Measurements from ENCODE around the gene WDR27. TPM values are rescaled to one million over a fixed set of nuclear protein-coding genes. Genes with fewer than 3 reads are reported as not detected.

Gene WDR27
- total RNA-seq, 1 donor from 2014 or later = 24.5 TPM

GRCh38 chr6:169427856-169428255 is 274.0 kb downstream of the WDR27 start:
- Histone ChIP-seq H3K9ac (ENCODE audit: low read depth in 1 of 3, low read length in 3 of 3) (peak overlapping the region in 1 of 3 donors; percentile 38), H3K36me3 (ENCODE audit: control insufficient read depth in 3 of 3, insufficient read depth in 3 of 3, low read length in 3 of 3) (no peaks in the 10 kb centered on the region), H3K27me3 (ENCODE audit: control insufficient read depth in 3 of 3, insufficient read depth in 3 of 3, low read length in 3 of 3) (peaks cover 0 to 6% (median 3%) of the 10 kb centered on the region in 3 donors), H3K27ac (ENCODE audit: low read depth, low read length) (peak overlapping the region; percentile 56), H3K9me3 (ENCODE audit: control insufficient read depth in 3 of 3, low read length in 3 of 3) (peaks cover 7 to 12% (median 8%) of the 10 kb centered on the region in 3 donors), H3K4me3 (ENCODE audit: low read length in 3 of 3) (no peak overlapping the region), H3K4me1 (ENCODE audit: control insufficient read depth in 3 of 3, insufficient read depth in 3 of 3, low read length in 3 of 3) (peaks cover 0 to 10% (median 3%) of the 10 kb centered on the region in 3 donors)

- Histone ChIP-seq H3K9me3 (ENCODE audit: control insufficient read depth in 3 of 3, low read length in 3 of 3) (peaks cover 7 to 12% (median 8%) of the 10 kb centered on the region in 3 donors), H3K4me1 (ENCODE audit: control insufficient read depth in 3 of 3, insufficient read depth in 3 of 3, low read length in 3 of 3) (peaks cover 0 to 10% (median 3%) of the 10 kb centered on the region in 3 donors), H3K36me3 (ENCODE audit: control insufficient read depth in 3 of 3, insufficient read depth in 3 of 3, low read length in 3 of 3) (no peaks in the 10 kb centered on the region), H3K27ac (ENCODE audit: low read depth, low read length) (no peak overlapping the region), H3K9ac (ENCODE audit: low read depth in 1 of 3, low read length in 3 of 3) (no peak overlapping the region), H3K4me3 (ENCODE audit: low read length in 3 of 3) (no peak overlapping the region), H3K27me3 (ENCODE audit: control insufficient read depth in 3 of 3, insufficient read depth in 3 of 3, low read length in 3 of 3) (peaks cover 0 to 6% (median 3%) of the 10 kb centered on the region in 3 donors)
Observed at GRCh38 chr6:169426611-169427010, 275.2 kb downstream of the WDR27 start.

GRCh38 chr6:169425628-169426370 is 276.0 kb downstream of the WDR27 start:
- no peak overlapping the region for H3K9ac ChIP-seq (ENCODE audit: low read depth in 1 of 3, low read length in 3 of 3)
- no peak overlapping the region for H3K27ac ChIP-seq (ENCODE audit: low read depth, low read length)
- peaks cover 0 to 10% (median 3%) of the 10 kb centered on the region in 3 donors for H3K4me1 ChIP-seq (ENCODE audit: control insufficient read depth in 3 of 3, insufficient read depth in 3 of 3, low read length in 3 of 3)
- H3K9me3 ChIP-seq (ENCODE audit: control insufficient read depth in 3 of 3, low read length in 3 of 3) = peaks cover 1 to 10% (median 7%) of the 10 kb centered on the region in 3 donors
- no peaks in the 10 kb centered on the region for H3K36me3 ChIP-seq (ENCODE audit: control insufficient read depth in 3 of 3, insufficient read depth in 3 of 3, low read length in 3 of 3)
- H3K27me3 ChIP-seq (ENCODE audit: control insufficient read depth in 3 of 3, insufficient read depth in 3 of 3, low read length in 3 of 3) = peaks cover 0 to 6% (median 3%) of the 10 kb centered on the region in 3 donors
- no peak overlapping the region for H3K4me3 ChIP-seq (ENCODE audit: low read length in 3 of 3)

- Histone ChIP-seq H3K27me3 (ENCODE audit: control insufficient read depth in 3 of 3, insufficient read depth in 3 of 3, low read length in 3 of 3) (peaks cover 0 to 6% (median 3%) of the 10 kb centered on the region in 3 donors), H3K4me1 (ENCODE audit: control insufficient read depth in 3 of 3, insufficient read depth in 3 of 3, low read length in 3 of 3) (peaks cover 0 to 10% (median 3%) of the 10 kb centered on the region in 3 donors), H3K36me3 (ENCODE audit: control insufficient read depth in 3 of 3, insufficient read depth in 3 of 3, low read length in 3 of 3) (no peaks in the 10 kb centered on the region), H3K4me3 (ENCODE audit: low read length in 3 of 3) (peak overlapping the region in 1 of 3 donors; percentile 36), H3K9me3 (ENCODE audit: control insufficient read depth in 3 of 3, low read length in 3 of 3) (peaks cover 0 to 4% (median 2%) of the 10 kb centered on the region in 3 donors), H3K27ac (ENCODE audit: low read depth, low read length) (no peak overlapping the region), H3K9ac (ENCODE audit: low read depth in 1 of 3, low read length in 3 of 3) (no peak overlapping the region)
Observed at GRCh38 chr6:169424821-169425240, 277.0 kb downstream of the WDR27 start.

- H3K4me3 ChIP-seq (ENCODE audit: low read length in 3 of 3) = peak overlapping the region in 1 of 3 donors; percentile 36
- no peak overlapping the region for H3K27ac ChIP-seq (ENCODE audit: low read depth, low read length)
- no peaks in the 10 kb centered on the region for H3K36me3 ChIP-seq (ENCODE audit: control insufficient read depth in 3 of 3, insufficient read depth in 3 of 3, low read length in 3 of 3)
- H3K9me3 ChIP-seq (ENCODE audit: control insufficient read depth in 3 of 3, low read length in 3 of 3) = peaks cover 0 to 2% (median 2%) of the 10 kb centered on the region in 3 donors
- peaks cover 0 to 6% (median 3%) of the 10 kb centered on the region in 3 donors for H3K27me3 ChIP-seq (ENCODE audit: control insufficient read depth in 3 of 3, insufficient read depth in 3 of 3, low read length in 3 of 3)
- no peak overlapping the region for H3K9ac ChIP-seq (ENCODE audit: low read depth in 1 of 3, low read length in 3 of 3)
- H3K4me1 ChIP-seq (ENCODE audit: control insufficient read depth in 3 of 3, insufficient read depth in 3 of 3, low read length in 3 of 3) = peaks cover 0 to 10% (median 3%) of the 10 kb centered on the region in 3 donors
Observed at GRCh38 chr6:169424149-169424804, 277.6 kb downstream of the WDR27 start.

- peaks cover 0 to 3% (median 3%) of the 10 kb centered on the region in 3 donors for H3K27me3 ChIP-seq (ENCODE audit: control insufficient read depth in 3 of 3, insufficient read depth in 3 of 3, low read length in 3 of 3)
- peaks cover 0 to 2% (median 0%) of the 10 kb centered on the region in 3 donors for H3K9me3 ChIP-seq (ENCODE audit: control insufficient read depth in 3 of 3, low read length in 3 of 3)
- H3K4me1 ChIP-seq (ENCODE audit: control insufficient read depth in 3 of 3, insufficient read depth in 3 of 3, low read length in 3 of 3) = no peaks in the 10 kb centered on the region
- H3K4me3 ChIP-seq (ENCODE audit: low read length in 3 of 3) = no peak overlapping the region
- H3K9ac ChIP-seq (ENCODE audit: low read depth in 1 of 3, low read length in 3 of 3) = no peak overlapping the region
- H3K27ac ChIP-seq (ENCODE audit: low read depth, low read length) = no peak overlapping the region
- H3K36me3 ChIP-seq (ENCODE audit: control insufficient read depth in 3 of 3, insufficient read depth in 3 of 3, low read length in 3 of 3) = no peaks in the 10 kb centered on the region
Observed at GRCh38 chr6:169421586-169422264, 280.1 kb downstream of the WDR27 start.

- H3K36me3 ChIP-seq (ENCODE audit: control insufficient read depth in 3 of 3, insufficient read depth in 3 of 3, low read length in 3 of 3) = no peaks in the 10 kb centered on the region
- H3K9ac ChIP-seq (ENCODE audit: low read depth in 1 of 3, low read length in 3 of 3) = no peak overlapping the region
- H3K27me3 ChIP-seq (ENCODE audit: control insufficient read depth in 3 of 3, insufficient read depth in 3 of 3, low read length in 3 of 3) = peaks cover 0 to 3% (median 3%) of the 10 kb centered on the region in 3 donors
- H3K27ac ChIP-seq (ENCODE audit: low read depth, low read length) = no peak overlapping the region
- peaks cover 0 to 2% (median 0%) of the 10 kb centered on the region in 3 donors for H3K9me3 ChIP-seq (ENCODE audit: control insufficient read depth in 3 of 3, low read length in 3 of 3)
- H3K4me1 ChIP-seq (ENCODE audit: control insufficient read depth in 3 of 3, insufficient read depth in 3 of 3, low read length in 3 of 3) = no peaks in the 10 kb centered on the region
- H3K4me3 ChIP-seq (ENCODE audit: low read length in 3 of 3) = no peak overlapping the region
Observed at GRCh38 chr6:169420912-169421543, 280.8 kb downstream of the WDR27 start.

GRCh38 chr6:169417101-169417500 is 284.7 kb downstream of the WDR27 start:
- H3K27me3 ChIP-seq (ENCODE audit: control insufficient read depth in 3 of 3, insufficient read depth in 3 of 3, low read length in 3 of 3) = no peaks in the 10 kb centered on the region
- H3K36me3 ChIP-seq (ENCODE audit: control insufficient read depth in 3 of 3, insufficient read depth in 3 of 3, low read length in 3 of 3) = no peaks in the 10 kb centered on the region
- H3K9ac ChIP-seq (ENCODE audit: low read depth in 1 of 3, low read length in 3 of 3) = no peak overlapping the region
- no peaks in the 10 kb centered on the region for H3K4me1 ChIP-seq (ENCODE audit: control insufficient read depth in 3 of 3, insufficient read depth in 3 of 3, low read length in 3 of 3)
- H3K27ac ChIP-seq (ENCODE audit: low read depth, low read length) = no peak overlapping the region
- H3K9me3 ChIP-seq (ENCODE audit: control insufficient read depth in 3 of 3, low read length in 3 of 3) = peaks cover 0 to 3% (median 0%) of the 10 kb centered on the region in 3 donors
- no peak overlapping the region for H3K4me3 ChIP-seq (ENCODE audit: low read length in 3 of 3)

- Histone ChIP-seq H3K4me1 (ENCODE audit: control insufficient read depth in 3 of 3, insufficient read depth in 3 of 3, low read length in 3 of 3) (no peaks in the 10 kb centered on the region), H3K27ac (ENCODE audit: low read depth, low read length) (no peak overlapping the region), H3K9ac (ENCODE audit: low read depth in 1 of 3, low read length in 3 of 3) (no peak overlapping the region), H3K9me3 (ENCODE audit: control insufficient read depth in 3 of 3, low read length in 3 of 3) (peaks cover 0 to 3% (median 0%) of the 10 kb centered on the region in 3 donors), H3K4me3 (ENCODE audit: low read length in 3 of 3) (no peak overlapping the region), H3K36me3 (ENCODE audit: control insufficient read depth in 3 of 3, insufficient read depth in 3 of 3, low read length in 3 of 3) (no peaks in the 10 kb centered on the region), H3K27me3 (ENCODE audit: control insufficient read depth in 3 of 3, insufficient read depth in 3 of 3, low read length in 3 of 3) (no peaks in the 10 kb centered on the region)
Observed at GRCh38 chr6:169416249-169416648, 285.6 kb downstream of the WDR27 start.
